Measurements from ENCODE around the gene C1orf167. TPM values are rescaled to one million over a fixed set of nuclear protein-coding genes. Genes with fewer than 3 reads are reported as not detected.

Gene C1orf167
- total and polyA plus RNA-seq, 2 donors (not counting 1 experiment from before 2014, with no cell fraction given) = not detected

DNA sequence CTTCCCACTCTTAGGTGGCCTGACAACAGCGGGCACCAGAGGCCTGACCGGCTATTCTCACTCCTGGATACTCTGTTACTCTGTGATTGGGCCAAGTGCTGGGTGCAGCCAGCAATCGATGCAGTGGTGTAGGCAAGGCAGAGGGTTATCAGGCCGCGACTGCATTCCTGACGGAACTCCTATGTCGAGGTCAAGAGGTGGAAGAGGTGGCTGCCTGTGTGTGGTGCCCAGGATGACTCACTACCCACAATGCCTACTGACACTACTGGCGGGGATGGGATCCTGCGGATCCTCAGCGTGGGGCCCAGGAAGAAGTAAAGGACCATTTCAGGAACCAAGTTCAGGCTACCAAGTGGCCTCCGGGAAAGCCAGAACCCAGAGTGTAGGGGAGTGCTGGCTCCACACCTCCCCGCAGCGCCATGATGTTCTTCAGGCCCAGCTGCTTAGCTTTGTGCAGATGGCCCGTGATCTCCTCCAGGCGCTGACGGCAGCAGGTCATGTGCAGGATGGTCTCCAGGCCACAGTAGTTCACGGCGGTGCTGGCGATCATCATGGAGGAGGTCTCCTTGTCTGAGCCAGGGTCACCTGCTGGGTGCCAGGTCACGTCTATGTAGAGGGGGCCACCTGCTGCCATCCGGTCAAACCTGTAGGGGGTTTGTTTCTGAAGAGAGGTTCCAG is 38.9 kb downstream of the C1orf167 start:
- Histone ChIP-seq H3K9ac (ENCODE audit: low read length) (no peak overlapping the region), H3K4me2 (replicated peaks; ENCODE audit: low read depth, low read length, poor library complexity, severe bottlenecking) (no peak overlapping the region), H3K27me3 (replicated peaks in 1 of 4; ENCODE audit: control extremely low read depth in 1 of 4, control insufficient read depth in 3 of 4, insufficient read depth in 4 of 4, low read length in 3 of 4) (no peaks in the 10 kb centered on the region), H3K9me3 (ENCODE audit: control extremely low read depth in 1 of 3, control insufficient read depth in 2 of 3, insufficient read depth in 1 of 3, low read length in 2 of 3) (no peaks in the 10 kb centered on the region), H3K36me3 (replicated peaks in 1 of 2; ENCODE audit: control extremely low read depth in 1 of 2, control insufficient read depth in 1 of 2, extremely low read depth in 1 of 2, insufficient read depth in 2 of 2, low read length in 1 of 2) (peaks cover 0 to 41% of the 10 kb centered on the region in 2 experiments), H3K27ac (ENCODE audit: low read length in 2 of 2) (no peak overlapping the region), H3K4me3 (ENCODE audit: control extremely low read depth in 1 of 5, extremely low read depth in 1 of 5, insufficient read depth in 1 of 5, low read depth in 2 of 5, low read length in 4 of 5) (no peak overlapping the region), H3K79me2 (ENCODE audit: control insufficient read depth, insufficient read depth, low read length) (peaks cover 63% of the 10 kb centered on the region), H3K4me1 (ENCODE audit: control insufficient read depth in 2 of 2, insufficient read depth in 2 of 2, low read length in 2 of 2) (peaks cover 31 to 39% of the 10 kb centered on the region in 2 donors), H2AFZ (ENCODE audit: insufficient read depth, low read depth, low read length, poor library complexity, severe bottlenecking) (no peak overlapping the region), H4K20me1 (ENCODE audit: control insufficient read depth, insufficient read depth, low read length, poor library complexity, severe bottlenecking) (peaks cover 48% of the 10 kb centered on the region)
- H3K27me3 Mint-ChIP-seq = no peaks in the 10 kb centered on the region
- no peaks in the 10 kb centered on the region for H3K9me3 Mint-ChIP-seq (ENCODE audit: insufficient read depth)
- ChIA-PET CTCF (no interaction called here), POLR2A (no interaction called here)
- H3K27ac Mint-ChIP-seq = peak overlapping the region; percentile 16
- peaks cover 38% of the 10 kb centered on the region for H3K4me1 Mint-ChIP-seq
- no peak overlapping the region for H3K4me3 Mint-ChIP-seq
- intact Hi-C loops (cut with micrococcal nuclease) = loop anchor here (10.0 kb wide), 1 partner anchor 1326 kb away; the partner anchor contains the start of genes DFFA and PEX14
- no peak for ATAC-seq (ENCODE audit: low read depth)
- TF ChIP-seq CTCF (IDR thresholded peaks at IDR 0.05) (no peak), EZH2 (IDR thresholded peaks at IDR 0.05; ENCODE audit: borderline replicate concordance, insufficient read depth, low read depth, low read length, poor library complexity, severe bottlenecking) (no peak)
- DNase-seq = no peak
- WGBS (ENCODE audit: insufficient coverage) = 92% methylated on average over 21 of the region's 21 CpGs

GRCh38 chr1:11802616-11802972 is 40.6 kb downstream of the C1orf167 start:
- Histone ChIP-seq H3K27ac (ENCODE audit: low read length in 2 of 2) (peak overlapping the region; percentile 79 to 99), H4K20me1 (ENCODE audit: control insufficient read depth, insufficient read depth, low read length, poor library complexity, severe bottlenecking) (peaks cover 43% of the 10 kb centered on the region), H2AFZ (ENCODE audit: insufficient read depth, low read depth, low read length, poor library complexity, severe bottlenecking) (peak overlapping the region; percentile 57), H3K4me1 (ENCODE audit: control insufficient read depth in 2 of 2, insufficient read depth in 2 of 2, low read length in 2 of 2) (peaks cover 43 to 52% of the 10 kb centered on the region in 2 donors), H3K36me3 (replicated peaks in 1 of 2; ENCODE audit: control extremely low read depth in 1 of 2, control insufficient read depth in 1 of 2, extremely low read depth in 1 of 2, insufficient read depth in 2 of 2, low read length in 1 of 2) (peaks cover 0 to 42% of the 10 kb centered on the region in 2 experiments), H3K4me3 (ENCODE audit: control extremely low read depth in 1 of 5, extremely low read depth in 1 of 5, insufficient read depth in 1 of 5, low read depth in 2 of 5, low read length in 4 of 5) (peak overlapping the region in 4 of 5 experiments; percentile 63 to 74 (median 68)), H3K79me2 (ENCODE audit: control insufficient read depth, insufficient read depth, low read length) (peaks cover 74% of the 10 kb centered on the region), H3K4me2 (replicated peaks; ENCODE audit: low read depth, low read length, poor library complexity, severe bottlenecking) (peak overlapping the region; percentile 87), H3K27me3 (replicated peaks in 1 of 4; ENCODE audit: control extremely low read depth in 1 of 4, control insufficient read depth in 3 of 4, insufficient read depth in 4 of 4, low read length in 3 of 4) (no peaks in the 10 kb centered on the region), H3K9ac (ENCODE audit: low read length) (peak overlapping the region; percentile 70), H3K9me3 (ENCODE audit: control extremely low read depth in 1 of 3, control insufficient read depth in 2 of 3, insufficient read depth in 1 of 3, low read length in 2 of 3) (no peaks in the 10 kb centered on the region)
- intact Hi-C loops (cut with micrococcal nuclease) = loop anchor here (10.0 kb wide), 1 partner anchor 1328 kb away; the partner anchor contains the start of genes DFFA and PEX14
- WGBS (ENCODE audit: insufficient coverage) = 37% methylated on average over 5 of the region's 6 CpGs
- no peaks in the 10 kb centered on the region for H3K9me3 Mint-ChIP-seq (ENCODE audit: insufficient read depth)
- ChIA-PET POLR2A (interaction anchor here (0.5 to 1.8 kb wide), 3 partner anchors 12 to 732 kb away, joined by 4 to 9 read pairs (median 8); no protein-coding TSS in a partner anchor), CTCF (interaction anchor here (1.2 to 3.6 kb wide), 4 partner anchors 12 to 83 kb away, joined by 3 to 26 read pairs (median 8); no protein-coding TSS in a partner anchor)
- TF ChIP-seq EZH2 (IDR thresholded peaks at IDR 0.05; ENCODE audit: borderline replicate concordance, insufficient read depth, low read depth, low read length, poor library complexity, severe bottlenecking) = no peak
- peak overlapping the region; percentile 91 for H3K27ac Mint-ChIP-seq
- peak overlapping the region; percentile 92 for H3K4me3 Mint-ChIP-seq
- H3K4me1 Mint-ChIP-seq = peaks cover 54% of the 10 kb centered on the region
- peak; percentile 51 for DNase-seq
- no peak for ATAC-seq (ENCODE audit: low read depth)
- H3K27me3 Mint-ChIP-seq = no peaks in the 10 kb centered on the region
